Measurements from ENCODE around the gene TRAPPC2L.

GRCh38 chr16:88809676-88810165, 47.2 kb upstream of the TRAPPC2L start:
- TF ChIP-seq HDGF (IDR thresholded peaks at IDR 0.05; ENCODE audit: borderline replicate concordance) (no peak), SP1 (IDR thresholded peaks at IDR 0.05) (no peak), FOXM1 (IDR thresholded peaks at IDR 0.05; ENCODE audit: borderline replicate concordance) (no peak), ZNF384 (IDR thresholded peaks at IDR 0.05) (no peak), NFRKB (IDR thresholded peaks at IDR 0.05) (no peak), BHLHE40 (IDR thresholded peaks at IDR 0.05; ENCODE audit: borderline replicate concordance) (no peak), ELF4 (IDR thresholded peaks at IDR 0.05) (no peak; the same call in 1 of the 2 replicates), FOXK2 (IDR thresholded peaks at IDR 0.05) (no peak), TARDBP (IDR thresholded peaks at IDR 0.05) (no peak), LEF1 (IDR thresholded peaks at IDR 0.05; ENCODE audit: borderline replicate concordance) (no peak), CTBP1 (IDR thresholded peaks at IDR 0.05; ENCODE audit: borderline replicate concordance) (no peak), SUZ12 (IDR thresholded peaks at IDR 0.05) (no peak), PKNOX1 (IDR thresholded peaks at IDR 0.05) (no peak)

Measured in HEK293T (cell line).